Measurements from ENCODE around the gene C22orf23. TPM values are rescaled to one million over a fixed set of nuclear protein-coding genes. Genes with fewer than 3 reads are reported as not detected.

Gene C22orf23
- total and polyA plus RNA-seq, 2 donors (not counting 1 experiment from before 2014, with no cell fraction given): not detected

DNA sequence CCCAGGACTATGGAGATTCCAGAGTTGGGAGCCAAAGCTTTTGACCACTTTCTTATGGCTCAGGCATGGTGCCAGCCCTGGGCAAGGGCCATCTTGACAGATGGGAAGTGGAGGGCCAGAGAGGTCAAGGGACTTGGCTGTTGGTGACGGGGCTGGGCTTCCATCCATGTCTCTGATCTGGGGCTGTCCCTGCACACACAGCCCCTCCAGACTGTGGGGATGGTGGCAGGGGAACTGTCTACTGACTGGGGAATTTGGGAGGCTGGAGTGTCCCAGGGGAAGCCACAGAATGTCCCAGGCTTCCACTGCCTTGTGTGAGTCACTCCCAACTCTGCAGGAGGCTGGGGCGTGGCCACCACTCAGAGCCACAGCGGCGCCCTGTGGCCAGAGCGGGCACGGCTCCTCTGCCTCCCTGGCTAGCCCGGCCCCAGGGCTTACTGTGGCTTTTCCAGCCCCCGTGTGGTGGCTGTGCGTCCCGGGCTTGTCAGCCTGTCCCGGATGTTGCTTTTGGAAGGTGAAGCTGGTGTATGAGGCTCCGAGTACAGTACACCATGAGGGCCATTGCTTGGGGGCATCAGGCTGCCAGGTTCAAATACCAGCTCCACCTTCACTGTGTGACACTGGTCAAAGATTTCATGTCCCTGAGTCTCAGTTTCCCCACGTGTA is 19.6 kb downstream of the C22orf23 start:
- Histone ChIP-seq H3K4me2 (replicated peaks; ENCODE audit: low read depth, low read length, poor library complexity, severe bottlenecking) (peak overlapping the region; percentile 47), H3K9ac (ENCODE audit: low read length) (no peak overlapping the region), H3K79me2 (ENCODE audit: control insufficient read depth, insufficient read depth, low read length) (peaks cover 3% of the 10 kb centered on the region), H3K9me3 (ENCODE audit: control extremely low read depth in 1 of 3, control insufficient read depth in 2 of 3, insufficient read depth in 1 of 3, low read length in 2 of 3) (no peaks in the 10 kb centered on the region), H3K36me3 (replicated peaks in 1 of 2; ENCODE audit: control extremely low read depth in 1 of 2, control insufficient read depth in 1 of 2, extremely low read depth in 1 of 2, insufficient read depth in 2 of 2, low read length in 1 of 2) (peaks cover 0 to 36% of the 10 kb centered on the region in 2 experiments), H3K4me1 (ENCODE audit: control insufficient read depth in 2 of 2, insufficient read depth in 2 of 2, low read length in 2 of 2) (peaks cover 3 to 12% of the 10 kb centered on the region in 2 donors), H3K4me3 (ENCODE audit: control extremely low read depth in 1 of 5, extremely low read depth in 1 of 5, insufficient read depth in 1 of 5, low read depth in 2 of 5, low read length in 4 of 5) (no peak overlapping the region), H3K27me3 (replicated peaks in 1 of 4; ENCODE audit: control extremely low read depth in 1 of 4, control insufficient read depth in 3 of 4, insufficient read depth in 4 of 4, low read length in 3 of 4) (no peaks in the 10 kb centered on the region), H2AFZ (ENCODE audit: insufficient read depth, low read depth, low read length, poor library complexity, severe bottlenecking) (no peak overlapping the region), H3K27ac (ENCODE audit: low read length in 2 of 2) (no peak overlapping the region), H4K20me1 (ENCODE audit: control insufficient read depth, insufficient read depth, low read length, poor library complexity, severe bottlenecking) (peaks cover 11% of the 10 kb centered on the region)
- ChIA-PET CTCF (interaction anchor here (0.6 to 4.7 kb wide), 9 partner anchors 18 to 290 kb away, joined by 3 to 28 read pairs (median 4); partner anchors contain the start of genes C22orf23, MICALL1 and POLR2F), POLR2A (interaction anchor here (0.6 kb wide), 1 partner anchor 18 kb away, joined by 7 read pairs; no protein-coding TSS in a partner anchor)
- Mint-ChIP-seq H3K27me3 (no peaks in the 10 kb centered on the region), H3K4me1 (peaks cover 19% of the 10 kb centered on the region), H3K4me3 (no peak overlapping the region), H3K9me3 (ENCODE audit: insufficient read depth) (no peaks in the 10 kb centered on the region), H3K27ac (no peak overlapping the region)
- intact Hi-C loops (cut with micrococcal nuclease): loop anchor here (1.0 to 5.0 kb wide), 3 partner anchors 19 to 37 kb away; partner anchors contain the start of genes C22orf23, MICALL1 and POLR2F
- ATAC-seq (ENCODE audit: low read depth) (peak; percentile 99), DNase-seq (peak; percentile 83)
- WGBS (ENCODE audit: insufficient coverage): 16% methylated on average over 8 of the region's 13 CpGs
- no peak for TF ChIP-seq EZH2 (IDR thresholded peaks at IDR 0.05; ENCODE audit: borderline replicate concordance, insufficient read depth, low read depth, low read length, poor library complexity, severe bottlenecking)
- TF ChIP-seq, protein P1, sequence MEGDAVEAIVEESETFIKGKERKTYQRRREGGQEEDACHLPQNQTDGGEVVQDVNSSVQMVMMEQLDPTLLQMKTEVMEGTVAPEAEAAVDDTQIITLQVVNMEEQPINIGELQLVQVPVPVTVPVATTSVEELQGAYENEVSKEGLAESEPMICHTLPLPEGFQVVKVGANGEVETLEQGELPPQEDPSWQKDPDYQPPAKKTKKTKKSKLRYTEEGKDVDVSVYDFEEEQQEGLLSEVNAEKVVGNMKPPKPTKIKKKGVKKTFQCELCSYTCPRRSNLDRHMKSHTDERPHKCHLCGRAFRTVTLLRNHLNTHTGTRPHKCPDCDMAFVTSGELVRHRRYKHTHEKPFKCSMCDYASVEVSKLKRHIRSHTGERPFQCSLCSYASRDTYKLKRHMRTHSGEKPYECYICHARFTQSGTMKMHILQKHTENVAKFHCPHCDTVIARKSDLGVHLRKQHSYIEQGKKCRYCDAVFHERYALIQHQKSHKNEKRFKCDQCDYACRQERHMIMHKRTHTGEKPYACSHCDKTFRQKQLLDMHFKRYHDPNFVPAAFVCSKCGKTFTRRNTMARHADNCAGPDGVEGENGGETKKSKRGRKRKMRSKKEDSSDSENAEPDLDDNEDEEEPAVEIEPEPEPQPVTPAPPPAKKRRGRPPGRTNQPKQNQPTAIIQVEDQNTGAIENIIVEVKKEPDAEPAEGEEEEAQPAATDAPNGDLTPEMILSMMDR (IDR thresholded peaks at IDR 0.05): peak; percentile 86

All from B cell (primary cell).